ENCODE measurements around the gene MTRF1L. TPM values are rescaled to one million over a fixed set of nuclear protein-coding genes. Genes with fewer than 3 reads are reported as not detected.
A peak's percentile ranks its signal among the peaks of the same experiment; 100 is the strongest.

The MTRF1L gene
- polyA plus RNA-seq, 1 donor (not counting 4 experiments of a cell fraction or from before 2014, with no cell fraction given) = 19.0 TPM

- Histone ChIP-seq H3K4me2 (ENCODE audit: control insufficient read depth, extremely low read depth, insufficient read depth, low read depth, low read length) (no peak overlapping the region), H3K27ac (ENCODE audit: control insufficient read depth, insufficient read depth, low read length) (no peak overlapping the region), H3K4me3 (ENCODE audit: control insufficient read depth in 2 of 3, extremely low read depth in 1 of 3, insufficient read depth in 2 of 3, low read depth in 1 of 3, low read length in 3 of 3) (no peak overlapping the region), H4K20me1 (ENCODE audit: control insufficient read depth, extremely low read depth, insufficient read depth, low read length) (no peaks in the 10 kb centered on the region), H3K9ac (ENCODE audit: control insufficient read depth, extremely low read depth, insufficient read depth, low read length) (no peak overlapping the region), H3K79me2 (ENCODE audit: control insufficient read depth, insufficient read depth, low read length) (no peaks in the 10 kb centered on the region), H2AFZ (ENCODE audit: control insufficient read depth, low read length) (no peak overlapping the region), H3K4me1 (ENCODE audit: control insufficient read depth, extremely low read depth, insufficient read depth, low read length) (peaks cover 10% of the 10 kb centered on the region), H3K27me3 (ENCODE audit: control insufficient read depth, extremely low read depth, insufficient read depth, low read length) (no peaks in the 10 kb centered on the region), H3K36me3 (ENCODE audit: control insufficient read depth in 2 of 2, extremely low read depth in 1 of 2, insufficient read depth in 2 of 2, low read length in 2 of 2) (no peaks in the 10 kb centered on the region), H3K9me3 (ENCODE audit: control insufficient read depth, low read depth, low read length) (no peaks in the 10 kb centered on the region), H3K9me1 (ENCODE audit: control insufficient read depth, extremely low read depth, insufficient read depth, low read length) (no peaks in the 10 kb centered on the region)
- dilution Hi-C loops (cut with MboI; ENCODE audit: extremely low pct_ligation_motif_present, low sequenced_read_pairs) = no loop called here
- no peak for FAIRE-seq
- no peak for TF ChIP-seq CTCF (optimal IDR thresholded peaks at IDR 0.05 in 1 of 3, IDR thresholded peaks at IDR 0.05 in 1 of 3, conservative IDR thresholded peaks at IDR 0.05 in 1 of 3; ENCODE audit: extremely low read depth in 1 of 3, insufficient read depth in 2 of 3, low read length in 3 of 3)
- no peak for TF ChIP-seq EZH2 (IDR thresholded peaks at IDR 0.05; ENCODE audit: low read length)
- no peak for DNase-seq (ENCODE audit: low read depth, low spot score)
Observed at GRCh38 chr6:152946484-152946883, 56.0 kb downstream of the MTRF1L start.

GRCh38 chr6:152943260-152943897 is 59.1 kb downstream of the MTRF1L start:
- Histone ChIP-seq H3K79me2 (ENCODE audit: control insufficient read depth, insufficient read depth, low read length) (no peaks in the 10 kb centered on the region), H3K4me2 (ENCODE audit: control insufficient read depth, extremely low read depth, insufficient read depth, low read depth, low read length) (no peak overlapping the region), H3K9me1 (ENCODE audit: control insufficient read depth, extremely low read depth, insufficient read depth, low read length) (no peaks in the 10 kb centered on the region), H3K4me1 (ENCODE audit: control insufficient read depth, extremely low read depth, insufficient read depth, low read length) (peaks cover 10% of the 10 kb centered on the region), H3K27me3 (ENCODE audit: control insufficient read depth, extremely low read depth, insufficient read depth, low read length) (no peaks in the 10 kb centered on the region), H4K20me1 (ENCODE audit: control insufficient read depth, extremely low read depth, insufficient read depth, low read length) (no peaks in the 10 kb centered on the region), H3K27ac (ENCODE audit: control insufficient read depth, insufficient read depth, low read length) (no peak overlapping the region), H3K4me3 (ENCODE audit: control insufficient read depth in 2 of 3, extremely low read depth in 1 of 3, insufficient read depth in 2 of 3, low read depth in 1 of 3, low read length in 3 of 3) (no peak overlapping the region), H3K36me3 (ENCODE audit: control insufficient read depth in 2 of 2, extremely low read depth in 1 of 2, insufficient read depth in 2 of 2, low read length in 2 of 2) (no peaks in the 10 kb centered on the region), H2AFZ (ENCODE audit: control insufficient read depth, low read length) (no peak overlapping the region), H3K9ac (ENCODE audit: control insufficient read depth, extremely low read depth, insufficient read depth, low read length) (no peak overlapping the region), H3K9me3 (ENCODE audit: control insufficient read depth, low read depth, low read length) (no peaks in the 10 kb centered on the region)
- peak; percentile 49 for FAIRE-seq
- DNase-seq (ENCODE audit: low read depth, low spot score) = peak; percentile 42
- no peak for TF ChIP-seq CTCF (optimal IDR thresholded peaks at IDR 0.05 in 1 of 3, IDR thresholded peaks at IDR 0.05 in 1 of 3, conservative IDR thresholded peaks at IDR 0.05 in 1 of 3; ENCODE audit: extremely low read depth in 1 of 3, insufficient read depth in 2 of 3, low read length in 3 of 3)
- TF ChIP-seq EZH2 (IDR thresholded peaks at IDR 0.05; ENCODE audit: low read length) = no peak
- dilution Hi-C loops (cut with MboI; ENCODE audit: extremely low pct_ligation_motif_present, low sequenced_read_pairs) = no loop called here

Measured in keratinocyte (primary cell).